GM04504 (cell line): Measurements from ENCODE around the gene WSCD1.

ENCODE experiments used
- DNase-seq: peaks from one replicate; pipeline ENCODE4 v3.0.0-alpha.2; 2012; ENCODE audit warnings: low read depth

WSCD1 gene

DNA sequence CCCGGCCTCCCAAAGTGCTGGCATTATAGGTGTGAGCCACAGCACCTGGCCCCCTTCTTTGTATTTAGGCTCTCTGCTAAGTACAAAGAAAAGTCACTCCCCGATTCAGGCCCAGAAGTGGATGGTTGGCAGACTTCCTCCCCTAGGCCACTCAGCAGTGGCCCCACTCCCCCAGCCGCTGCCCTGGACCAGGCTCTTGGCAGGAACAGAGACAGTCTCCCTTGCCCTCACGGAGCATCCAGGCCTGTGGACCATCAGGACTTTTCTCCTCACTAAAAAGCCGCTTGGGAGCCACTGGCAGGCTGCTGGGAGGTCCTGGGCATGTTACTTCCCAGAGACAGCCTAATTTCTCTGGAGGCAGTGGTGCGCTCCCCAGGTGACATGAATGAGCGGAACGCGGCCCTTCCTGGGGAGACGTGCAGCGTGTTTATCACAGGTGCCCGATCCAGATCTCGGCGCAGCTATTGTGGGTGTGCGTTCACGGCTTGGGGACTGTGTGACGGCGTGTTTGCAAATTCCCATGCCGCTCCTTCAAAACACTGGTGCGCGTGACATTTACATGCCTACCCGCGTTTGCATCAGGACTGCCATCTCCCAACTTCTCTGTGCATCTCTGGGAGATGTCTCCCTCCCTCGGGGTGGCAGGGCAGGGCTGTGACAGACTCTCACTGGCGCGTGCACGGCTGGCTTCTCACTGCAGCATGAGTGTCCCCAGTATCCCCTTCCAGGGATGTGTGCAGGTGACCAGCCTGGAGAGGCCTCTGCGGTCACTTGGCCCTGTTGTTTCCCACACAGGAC lies 16.6 kb downstream of the WSCD1 start:
- DNase-seq: no peak

DNA sequence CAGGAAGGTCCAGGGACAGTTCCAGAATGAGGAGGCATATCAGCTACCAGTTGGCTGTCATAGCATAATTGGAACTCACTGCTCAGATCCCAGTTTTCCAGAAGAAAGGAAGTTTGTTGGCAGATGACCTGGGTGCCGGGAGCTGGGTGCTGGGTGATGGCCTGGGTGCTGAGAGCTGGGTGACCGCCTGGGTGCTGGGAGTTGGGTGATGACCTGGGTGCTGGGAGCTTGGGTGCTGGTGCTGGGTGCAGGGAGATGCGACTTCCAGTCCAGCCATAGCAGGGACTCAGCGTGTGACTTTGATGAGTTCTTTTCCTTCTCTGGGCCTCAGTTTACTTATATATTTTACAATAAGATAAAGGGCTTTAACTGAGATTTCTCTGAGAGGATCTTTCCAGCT lies 18.0 kb downstream of the WSCD1 start:
- DNase-seq: no peak

DNA sequence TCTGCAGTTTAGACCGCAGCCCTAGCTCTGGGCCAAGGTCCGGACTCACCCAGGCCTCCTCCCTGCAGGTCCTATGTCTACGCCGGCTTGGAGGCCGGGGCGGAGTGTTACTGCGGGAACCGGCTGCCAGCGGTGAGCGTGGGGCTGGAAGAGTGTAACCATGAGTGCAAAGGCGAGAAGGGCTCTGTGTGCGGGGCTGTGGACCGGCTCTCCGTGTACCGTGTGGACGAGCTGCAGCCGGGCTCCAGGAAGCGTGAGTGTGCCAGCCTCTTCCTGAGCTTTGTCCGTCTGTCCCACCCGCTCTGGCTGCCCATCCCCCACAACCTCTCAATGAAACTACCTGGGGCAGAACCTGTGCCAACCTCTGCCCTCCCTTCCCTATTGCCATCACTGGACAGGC lies 20.1 kb downstream of the WSCD1 start:
- DNase-seq: no peak

DNA sequence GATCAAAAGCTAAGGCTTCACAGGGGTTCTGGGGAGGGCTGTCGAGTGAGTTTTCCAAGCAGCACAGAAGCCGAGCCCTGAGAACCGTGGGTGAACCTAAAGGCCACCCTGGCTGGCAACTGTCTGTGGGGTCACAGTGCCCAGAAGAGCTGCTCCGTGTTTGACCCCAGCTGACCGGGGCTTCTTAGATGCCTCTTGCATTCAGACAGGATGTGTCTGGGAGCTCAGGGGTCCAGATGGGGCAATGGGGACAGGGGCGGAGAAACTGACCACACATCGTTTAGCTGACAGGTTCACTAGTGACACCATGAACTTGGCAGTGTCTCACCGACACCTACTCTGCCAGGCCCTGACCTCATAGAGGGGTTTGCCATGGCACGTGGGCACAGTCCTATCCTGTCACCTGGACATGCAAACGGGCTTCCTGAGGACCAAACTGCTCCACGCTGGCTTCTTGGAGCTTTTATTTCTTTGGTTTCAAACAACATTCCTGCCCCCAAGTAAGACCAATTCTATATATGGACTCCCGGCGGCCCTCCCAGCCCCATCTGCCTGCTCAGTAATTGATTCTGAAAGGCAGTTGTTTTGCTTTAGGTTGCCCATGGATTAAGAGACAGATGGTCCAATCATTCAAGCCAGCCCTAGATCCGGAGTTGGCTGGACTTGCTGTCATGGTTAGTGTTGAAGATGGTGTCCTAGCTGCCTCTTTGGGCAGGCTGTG lies 22.2 kb downstream of the WSCD1 start:
- DNase-seq: no peak

DNA sequence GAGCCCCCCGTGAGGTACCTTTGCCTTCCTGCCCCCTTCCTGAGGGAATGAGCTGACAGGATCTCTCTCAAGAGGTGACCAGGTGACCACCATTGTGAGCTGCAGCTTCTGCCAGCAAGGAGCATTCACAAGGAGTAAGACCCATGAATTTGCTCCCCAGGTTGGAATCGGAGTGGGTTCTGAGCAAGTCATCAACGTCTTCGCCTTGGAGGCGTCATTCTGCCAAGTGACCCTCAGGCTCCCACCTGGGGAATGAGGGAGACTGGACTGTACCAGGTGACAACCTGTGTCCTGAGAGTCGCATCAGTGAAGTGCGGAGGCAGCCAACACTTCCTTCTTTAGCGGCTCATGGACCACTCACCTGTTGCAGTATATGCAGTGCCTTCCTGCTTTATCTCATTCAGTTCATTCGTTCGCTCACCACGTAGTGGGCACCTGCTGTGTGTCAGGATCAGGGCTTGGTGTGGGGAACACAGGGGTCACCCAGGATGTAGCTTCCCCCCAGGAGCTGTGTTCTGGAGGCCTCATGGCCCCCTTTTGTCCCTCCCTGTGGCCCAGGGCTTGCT lies 22.8 kb downstream of the WSCD1 start:
- no peak for DNase-seq

DNA sequence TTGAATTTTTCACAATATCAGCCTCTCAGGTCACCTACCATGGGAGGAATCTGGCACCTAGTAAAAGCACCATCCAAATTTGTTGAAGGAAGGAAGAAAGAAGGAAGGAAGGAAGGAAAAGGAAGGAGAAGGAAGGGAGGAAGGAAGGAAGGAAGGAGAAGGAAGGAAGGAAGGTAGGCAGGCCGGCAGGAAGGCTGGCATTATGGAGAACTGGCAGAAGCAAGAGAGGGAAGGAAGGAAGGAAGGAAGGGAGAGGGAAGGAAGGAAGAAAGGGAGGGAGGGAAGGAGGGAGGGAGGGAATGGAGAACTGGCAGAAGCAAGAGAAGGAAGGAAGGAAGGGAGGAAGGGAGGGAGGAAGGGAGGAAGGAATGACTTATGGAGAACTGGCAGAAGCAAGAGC lies 24.3 kb downstream of the WSCD1 start:
- DNase-seq: no peak

DNA sequence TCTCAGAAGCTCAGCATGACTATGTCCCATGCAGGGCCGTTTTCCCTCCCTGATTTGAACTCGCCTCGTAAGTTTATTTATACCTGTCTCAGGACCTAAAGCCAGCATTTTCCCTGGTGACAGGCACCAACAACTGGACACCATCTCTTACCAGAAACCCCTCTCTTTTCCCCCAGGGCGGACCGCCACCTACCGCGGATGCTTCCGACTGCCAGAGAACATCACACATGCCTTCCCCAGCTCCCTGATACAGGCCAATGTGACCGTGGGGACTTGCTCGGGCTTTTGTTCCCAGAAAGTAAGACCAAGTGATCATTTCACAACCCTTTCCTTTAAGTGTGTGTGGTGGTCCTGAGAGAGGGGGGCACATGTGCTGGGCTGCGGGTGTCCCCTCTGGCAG lies 24.7 kb downstream of the WSCD1 start:
- DNase-seq: no peak

DNA sequence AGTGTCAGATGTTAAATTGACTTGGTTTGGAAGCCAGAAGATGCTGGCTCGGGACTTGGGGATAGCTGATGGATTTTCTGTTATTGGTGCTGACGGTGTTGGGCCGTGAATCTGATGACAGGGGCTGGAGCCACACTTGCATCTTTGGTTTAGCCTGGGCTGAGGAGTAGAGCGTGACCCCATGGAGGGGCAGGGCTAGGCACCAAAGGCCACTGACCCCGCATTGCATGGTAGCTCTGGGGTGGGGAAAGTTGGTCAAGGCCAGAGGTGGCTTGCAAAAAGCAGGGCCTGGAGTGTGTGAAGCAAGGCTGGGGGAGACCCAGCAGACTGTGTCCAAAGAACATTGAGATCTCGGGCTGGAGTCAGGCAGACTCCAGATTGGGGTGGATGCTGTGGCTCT lies 25.3 kb downstream of the WSCD1 start:
- no peak for DNase-seq

DNA sequence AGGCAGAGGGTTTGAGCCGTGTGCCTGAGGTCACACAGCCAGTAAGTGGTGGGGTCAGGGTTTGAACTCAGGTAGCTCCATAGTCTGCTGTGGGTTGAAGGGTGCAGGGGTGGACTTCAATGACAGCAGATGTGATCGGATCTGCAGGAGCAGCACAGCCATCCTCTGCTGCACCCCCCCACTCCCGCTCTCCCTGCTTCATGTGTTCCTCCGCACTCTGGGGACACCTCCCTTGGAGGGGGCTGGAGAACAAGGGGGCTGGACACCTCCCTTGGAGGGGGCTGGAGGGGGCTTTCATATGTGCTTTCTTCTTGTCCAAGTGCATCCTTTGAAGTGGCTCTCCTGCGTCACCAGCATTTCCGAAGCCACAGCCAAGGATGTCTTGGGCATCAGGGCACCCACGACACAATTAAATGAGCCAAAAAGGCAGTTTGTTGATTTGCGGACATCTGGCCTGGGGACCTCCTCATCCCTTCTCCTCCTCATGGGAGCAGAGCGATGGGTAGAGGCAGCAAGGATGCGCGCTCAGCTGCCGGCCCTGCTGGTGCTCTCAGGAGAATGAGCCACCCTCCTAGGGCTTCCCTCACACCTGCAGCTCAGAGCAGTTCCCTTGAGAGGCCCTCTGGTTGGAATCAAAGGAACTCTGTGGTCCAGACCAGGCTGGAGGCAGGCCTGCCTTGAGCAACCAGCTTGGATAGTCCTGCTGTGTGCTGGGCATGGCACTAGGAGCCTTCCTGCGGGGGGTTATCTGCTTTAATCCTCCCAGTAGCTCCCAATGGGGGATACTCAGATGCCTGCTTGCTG lies 26.2 kb downstream of the WSCD1 start:
- no peak for DNase-seq

DNA sequence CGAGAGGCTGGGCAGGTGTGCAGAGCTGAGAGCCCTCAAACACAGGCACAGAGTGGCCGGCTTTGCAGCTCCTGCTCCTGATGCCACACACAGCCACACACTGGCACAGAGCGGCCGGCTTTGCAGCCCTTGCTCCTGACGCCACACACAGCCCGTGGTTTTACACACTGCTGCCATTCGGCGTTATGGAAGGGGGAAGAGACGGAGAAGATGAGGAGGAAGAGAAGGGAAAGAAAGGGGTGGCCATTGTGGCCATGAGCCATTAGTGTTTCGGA lies 26.8 kb downstream of the WSCD1 start:
- DNase-seq: no peak

DNA sequence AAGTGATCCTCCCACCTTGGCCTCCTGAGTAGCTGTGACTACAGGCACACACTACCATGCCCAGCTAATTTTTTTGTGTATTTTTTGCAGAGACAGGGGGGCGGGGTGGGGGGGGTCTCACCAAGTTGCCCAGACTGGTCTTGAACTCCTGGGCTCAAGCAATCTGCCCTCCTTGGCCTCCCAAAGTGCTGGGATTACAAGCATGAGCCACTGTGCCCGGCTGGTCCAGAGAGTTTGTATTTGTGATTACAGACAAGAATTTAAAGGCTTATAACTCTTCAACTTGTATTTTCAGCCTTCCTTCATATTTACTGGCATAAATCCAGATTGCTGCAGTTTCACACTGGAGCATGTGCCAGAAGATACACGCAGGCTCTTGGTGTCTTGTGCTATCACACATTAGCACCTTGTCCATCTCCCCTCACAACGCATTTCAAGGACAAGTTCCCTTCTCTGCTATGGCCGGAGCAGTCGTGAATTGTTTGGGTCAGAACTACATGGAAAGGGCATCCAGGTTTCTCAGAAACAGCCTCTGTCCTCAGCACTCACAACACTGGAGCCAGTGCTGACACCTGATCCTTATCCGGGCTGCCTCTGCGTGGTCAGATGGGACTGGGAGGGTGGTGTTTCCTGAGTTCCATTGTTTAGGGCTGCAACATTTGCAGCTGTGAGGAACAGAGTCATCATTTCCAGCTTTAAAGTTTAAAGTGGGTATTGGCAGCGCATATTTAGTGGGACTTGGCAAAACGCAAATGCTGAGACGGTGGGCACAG lies 28.1 kb downstream of the WSCD1 start:
- no peak for DNase-seq

DNA sequence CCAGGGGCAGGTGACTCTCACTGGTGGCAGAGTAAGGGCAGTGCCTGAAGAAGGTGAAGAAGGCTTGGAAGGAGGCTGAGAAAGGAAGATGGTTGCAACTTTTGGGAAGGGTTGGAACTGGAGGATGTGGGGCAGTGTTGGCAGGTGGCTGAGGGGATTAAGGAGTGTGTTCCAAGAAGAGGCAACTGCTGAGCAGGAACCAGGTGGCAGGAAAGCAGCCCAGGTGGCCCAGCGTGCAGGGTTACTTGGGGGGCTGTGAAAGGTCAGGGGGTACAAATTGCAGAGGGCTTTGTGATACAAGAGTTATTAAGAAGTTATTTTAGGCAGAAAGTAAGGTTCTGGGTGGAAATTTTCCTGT lies 28.6 kb downstream of the WSCD1 start:
- DNase-seq: no peak

DNA sequence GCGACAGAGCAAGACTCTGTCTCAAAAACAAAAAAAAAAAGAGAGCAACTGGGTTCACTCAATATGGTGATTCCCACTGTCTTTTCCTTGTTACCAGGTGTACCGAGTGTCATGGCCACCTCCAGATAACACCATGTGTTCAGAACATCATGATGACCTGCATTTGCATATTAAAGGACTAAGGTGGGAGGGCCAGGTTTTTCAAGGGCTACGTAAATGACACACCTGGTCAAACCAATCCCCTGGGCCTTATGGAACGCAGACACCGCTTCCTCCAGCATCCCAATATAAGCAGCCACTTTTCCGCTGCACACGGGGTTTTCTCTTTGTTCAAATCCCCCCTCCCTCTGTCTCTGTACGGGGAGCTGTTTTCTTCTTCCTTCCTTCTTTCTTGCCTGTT lies 29.3 kb downstream of the WSCD1 start:
- no peak for DNase-seq

DNA sequence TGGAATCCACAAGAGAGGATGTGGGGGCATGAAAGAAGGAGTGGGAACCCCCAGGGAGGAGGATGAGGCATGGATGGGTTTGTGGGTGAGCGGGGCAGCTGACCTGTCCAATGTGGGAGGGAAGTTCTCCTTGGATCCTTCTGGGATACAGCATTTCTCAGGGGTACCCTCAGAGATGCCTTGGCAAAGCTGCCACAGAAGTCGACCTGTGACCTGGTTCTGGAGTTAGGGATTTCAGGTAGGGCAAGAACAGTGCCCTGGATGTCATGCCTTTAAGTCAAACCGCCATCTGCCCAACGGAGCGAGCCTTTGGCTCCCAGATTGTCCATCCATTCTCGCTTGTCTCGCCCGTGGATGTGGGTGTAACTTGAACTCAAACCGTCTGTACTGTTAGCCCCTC lies 30.0 kb downstream of the WSCD1 start:
- DNase-seq: no peak

DNA sequence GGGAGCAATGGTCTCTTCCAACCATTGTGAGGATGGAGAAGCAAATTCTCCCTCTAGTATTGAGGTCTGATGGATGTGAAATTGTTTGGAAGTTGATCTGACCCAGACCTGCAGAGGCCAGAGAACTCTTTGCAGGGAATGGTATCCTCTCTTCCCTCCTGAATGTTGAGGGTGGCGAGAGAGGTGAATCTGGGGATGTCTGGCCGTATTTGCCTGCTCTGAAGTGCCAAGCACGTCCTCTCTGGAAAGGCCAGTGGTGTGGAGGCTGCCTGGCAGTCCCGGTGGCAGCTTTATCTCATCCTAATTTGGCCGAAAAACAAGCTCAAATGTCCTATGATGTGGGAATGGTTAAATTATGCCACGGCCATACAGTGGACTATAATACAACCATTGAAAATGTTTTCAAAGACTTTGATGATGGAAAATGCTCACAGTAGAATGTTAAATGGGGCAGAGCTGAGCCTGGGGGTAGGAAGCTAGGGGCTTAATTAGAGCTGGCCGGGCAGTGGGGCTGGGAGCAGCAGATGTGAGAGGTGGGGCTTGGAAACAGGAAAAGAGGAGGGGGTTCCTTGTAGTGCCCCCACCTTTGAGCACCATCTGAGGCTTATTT lies 30.8 kb downstream of the WSCD1 start:
- no peak for DNase-seq

DNA sequence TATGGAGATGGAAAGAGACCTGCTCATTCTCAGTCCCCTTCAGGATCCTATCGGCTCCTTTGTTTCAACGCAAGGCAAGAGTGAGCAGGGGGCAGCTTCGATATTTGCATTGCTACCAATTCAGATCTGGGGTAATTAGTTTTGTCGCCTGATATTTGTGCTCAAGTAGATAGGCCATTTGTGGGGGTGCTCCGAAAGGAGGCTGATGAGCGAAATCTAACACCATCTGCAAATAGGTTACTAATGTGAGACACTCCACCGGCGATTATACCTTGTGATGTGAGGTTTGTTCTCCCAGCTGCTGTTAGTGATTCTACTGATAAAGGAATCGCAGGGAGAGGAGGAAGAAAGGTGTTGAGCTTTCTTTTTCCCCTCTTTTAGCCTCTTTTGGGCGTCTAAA lies 31.5 kb downstream of the WSCD1 start:
- no peak for DNase-seq

DNA sequence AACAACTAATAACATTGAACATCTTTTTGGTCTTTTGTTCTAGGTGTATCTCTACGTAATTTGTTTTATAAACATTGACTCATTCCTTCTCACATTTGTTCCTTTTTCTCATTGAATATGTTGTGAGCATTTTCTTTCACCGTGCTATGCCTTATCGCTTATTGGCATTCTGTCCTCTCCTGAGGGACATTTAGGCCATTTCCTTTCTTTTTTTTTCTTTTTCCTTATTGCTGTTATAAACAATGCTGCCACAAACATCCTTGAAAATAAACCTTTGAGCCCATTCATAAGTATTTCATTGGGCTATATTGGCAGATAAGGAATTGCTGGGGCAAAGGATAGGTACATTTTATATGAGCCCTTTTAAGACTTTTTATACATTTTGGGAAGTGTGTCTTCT lies 32.4 kb downstream of the WSCD1 start:
- DNase-seq: no peak

DNA sequence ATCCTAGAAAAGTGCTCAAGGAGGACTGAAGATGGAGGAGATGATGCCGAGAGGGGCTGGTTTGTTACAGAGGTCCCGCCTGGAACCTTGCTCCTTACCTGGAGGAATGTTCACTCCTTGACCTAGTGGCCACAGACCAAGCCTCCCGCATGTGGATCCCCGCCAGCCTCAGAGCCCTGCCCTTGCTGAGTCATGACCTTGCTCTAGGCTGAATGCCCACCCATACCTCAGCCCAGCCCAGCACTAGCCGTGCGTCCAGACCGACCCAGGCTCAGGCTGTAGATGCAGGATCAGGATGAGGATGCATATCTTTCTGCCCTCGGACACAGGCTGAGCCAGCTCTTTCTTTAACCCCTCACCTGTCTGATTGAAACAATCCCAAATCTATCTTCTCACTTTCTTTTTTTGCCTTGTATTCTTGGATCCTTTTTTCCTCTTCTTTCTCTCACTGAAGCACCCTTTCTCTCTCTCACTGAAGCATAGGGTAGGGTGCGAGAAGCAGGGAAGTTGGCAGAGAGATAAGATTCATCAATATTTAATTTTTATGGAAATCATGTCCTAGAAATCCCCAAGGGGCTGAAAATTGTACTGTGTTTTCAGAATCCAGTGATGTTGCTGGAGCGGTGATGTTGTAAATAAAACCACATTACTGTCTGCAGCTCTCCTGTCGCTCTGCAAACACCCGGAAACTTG lies 34.9 kb downstream of the WSCD1 start:
- no peak for DNase-seq

DNA sequence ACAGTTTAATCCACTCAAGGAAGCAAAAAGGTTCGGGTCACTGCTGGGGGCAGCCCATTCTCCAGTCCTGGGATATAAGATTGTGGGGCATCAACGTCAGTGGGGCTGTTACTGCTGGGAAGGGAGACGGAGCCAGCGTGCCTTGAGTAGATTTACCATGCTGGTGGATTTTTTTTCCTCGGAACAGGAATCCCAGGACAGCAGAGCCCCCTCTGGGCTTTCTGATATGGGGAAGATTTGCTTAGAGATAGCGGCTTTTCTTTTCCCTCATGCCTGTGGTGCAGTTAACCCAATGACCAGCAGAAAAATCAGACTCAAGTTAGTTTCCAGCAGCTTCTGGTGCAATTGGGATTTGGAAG lies 35.4 kb downstream of the WSCD1 start:
- no peak for DNase-seq

DNA sequence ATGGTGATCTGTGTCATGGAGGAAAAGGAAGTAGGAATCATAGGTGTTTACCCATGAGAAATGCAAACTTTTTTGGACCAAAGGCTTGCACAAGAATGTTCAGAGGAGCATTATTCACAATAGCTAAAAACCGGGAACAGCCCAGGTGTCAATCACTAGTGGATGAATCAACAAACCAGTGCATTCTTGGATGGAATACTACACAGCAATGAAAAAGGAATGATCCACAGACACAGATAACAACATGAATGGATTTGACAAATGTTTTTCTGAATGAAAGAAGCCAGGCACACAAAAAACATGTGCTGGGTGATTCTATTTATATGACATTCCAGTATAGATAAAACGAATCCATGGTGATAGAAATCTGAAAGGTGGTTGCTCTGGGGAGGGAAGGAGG lies 36.0 kb downstream of the WSCD1 start:
- no peak for DNase-seq

DNA sequence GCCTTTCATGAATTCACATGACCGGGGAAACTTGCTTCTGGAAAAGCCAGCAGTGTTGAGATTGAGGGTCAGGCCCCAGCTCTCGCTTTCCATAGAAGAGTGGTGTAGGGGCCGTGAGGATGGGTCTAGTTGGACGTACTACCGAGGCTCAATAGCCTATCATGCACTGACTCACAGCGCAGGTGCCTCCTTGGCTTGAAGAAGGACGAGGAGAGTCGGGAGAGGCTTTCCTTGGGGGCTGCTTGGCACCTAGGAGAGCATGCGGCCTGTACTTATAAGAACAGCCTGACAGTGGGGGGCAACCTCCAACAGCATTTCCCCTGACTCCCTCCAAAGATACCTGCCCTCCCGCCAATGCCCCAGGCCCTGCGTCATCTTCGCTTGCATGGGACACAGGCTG lies 37.6 kb downstream of the WSCD1 start:
- DNase-seq: no peak
